Measurements from ENCODE around the gene LTBP1.
"Not testable (repeated sequence)": the region's sequence is repeated elsewhere in the genome, so short reads cannot be mapped to it uniquely, and the experiment has no call there.

Gene LTBP1

GRCh38 chr2:33051586-33052360 is 105.0 kb downstream of the LTBP1 start:
- DNase-seq: no peak

GRCh38 chr2:33052361-33052735 is 105.6 kb downstream of the LTBP1 start:
- no peak for DNase-seq

GRCh38 chr2:33052795-33053194 is 106.0 kb downstream of the LTBP1 start:
- DNase-seq: not testable (repeated sequence)

GRCh38 chr2:33056170-33056569 is 109.4 kb downstream of the LTBP1 start:
- DNase-seq: no peak

- DNase-seq: not testable (repeated sequence)
Measured at GRCh38 chr2:33057307-33058028, 110.7 kb downstream of the LTBP1 start.

DNA sequence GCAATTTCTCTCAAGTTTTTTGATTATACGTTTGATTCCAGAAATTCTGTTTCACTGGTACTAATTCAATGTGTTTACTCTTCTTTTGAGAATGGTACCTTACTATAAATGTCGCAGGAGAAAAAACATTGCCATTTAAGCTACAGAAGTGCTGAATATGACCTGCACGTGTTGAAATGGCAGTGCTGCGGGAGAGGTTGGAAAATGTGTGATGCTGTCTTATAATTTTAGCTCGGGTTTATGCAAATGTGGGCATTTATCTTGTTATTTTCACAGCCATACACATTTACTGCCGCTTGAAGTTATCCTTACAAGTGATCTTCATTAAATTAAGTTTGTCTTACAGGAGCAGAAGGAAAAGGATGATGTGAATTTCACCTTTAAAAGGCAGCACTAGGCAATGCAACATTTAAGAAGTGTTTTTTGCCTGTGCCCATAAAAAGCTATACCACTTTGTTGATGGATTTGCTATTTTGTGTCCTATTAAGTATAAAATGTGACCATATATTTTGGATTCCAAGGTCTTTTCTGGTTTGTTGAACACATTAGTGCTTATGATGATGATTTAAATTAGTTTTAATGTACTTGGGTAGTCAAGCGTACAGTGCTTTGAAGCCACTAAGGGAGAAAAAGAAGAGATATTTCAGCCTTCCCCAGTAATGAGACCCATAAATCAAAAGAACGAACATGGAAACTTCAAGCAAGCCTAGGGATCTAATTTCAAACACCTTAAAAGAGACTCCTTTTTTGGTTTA is 112.1 kb downstream of the LTBP1 start:
- no peak for DNase-seq

DNA sequence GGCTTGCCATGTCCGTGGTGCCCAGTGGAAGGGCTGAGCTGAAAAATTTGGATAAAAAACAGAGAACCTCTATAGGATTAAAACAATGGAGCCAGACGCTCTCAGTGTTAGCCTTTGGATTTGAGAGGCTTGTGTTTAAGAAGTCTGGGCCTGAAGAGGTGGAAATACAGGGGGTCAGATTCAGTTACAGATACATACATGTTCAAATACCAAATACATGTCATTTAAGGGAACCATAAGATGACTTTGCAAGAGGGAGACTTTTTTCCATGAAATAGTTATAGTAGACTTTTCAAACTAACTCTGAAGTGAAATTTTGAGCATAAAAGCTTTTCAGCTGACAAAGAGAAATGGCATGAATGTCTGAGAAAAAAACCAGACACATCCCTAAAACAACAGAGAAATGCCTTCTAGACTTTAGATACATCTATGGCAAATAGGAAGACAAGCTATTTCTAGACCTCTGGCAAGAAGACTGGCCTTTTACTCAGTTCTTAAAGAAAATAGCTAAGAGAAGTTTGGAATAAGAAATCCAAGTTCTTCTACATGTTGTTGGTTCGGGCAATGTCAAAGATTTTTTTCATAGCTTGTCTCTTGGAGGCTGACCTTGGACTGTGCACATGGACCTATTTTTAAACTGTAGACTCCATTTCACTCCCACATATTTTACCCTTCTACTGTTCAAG is 112.9 kb downstream of the LTBP1 start:
- DNase-seq: no peak

DNA sequence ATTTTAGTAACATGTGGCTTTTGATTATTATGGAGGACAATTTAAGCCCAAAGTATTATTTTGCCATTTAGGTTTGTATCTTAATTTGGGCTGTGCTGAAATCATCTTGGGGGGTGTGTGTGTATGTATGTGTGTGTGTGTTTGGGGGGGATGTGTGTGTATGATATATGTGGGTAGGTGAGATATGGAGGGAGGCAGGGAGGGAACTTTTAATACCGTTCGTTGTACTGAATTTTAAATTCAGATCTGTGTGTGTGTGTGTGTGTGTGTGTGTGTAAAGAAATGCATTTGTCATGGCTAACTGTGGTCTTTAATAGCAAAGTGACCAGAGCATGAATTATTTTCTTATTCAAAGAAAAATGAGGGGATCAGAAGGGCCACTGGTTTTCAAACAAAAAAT is 113.7 kb downstream of the LTBP1 start:
- DNase-seq: no peak

DNA sequence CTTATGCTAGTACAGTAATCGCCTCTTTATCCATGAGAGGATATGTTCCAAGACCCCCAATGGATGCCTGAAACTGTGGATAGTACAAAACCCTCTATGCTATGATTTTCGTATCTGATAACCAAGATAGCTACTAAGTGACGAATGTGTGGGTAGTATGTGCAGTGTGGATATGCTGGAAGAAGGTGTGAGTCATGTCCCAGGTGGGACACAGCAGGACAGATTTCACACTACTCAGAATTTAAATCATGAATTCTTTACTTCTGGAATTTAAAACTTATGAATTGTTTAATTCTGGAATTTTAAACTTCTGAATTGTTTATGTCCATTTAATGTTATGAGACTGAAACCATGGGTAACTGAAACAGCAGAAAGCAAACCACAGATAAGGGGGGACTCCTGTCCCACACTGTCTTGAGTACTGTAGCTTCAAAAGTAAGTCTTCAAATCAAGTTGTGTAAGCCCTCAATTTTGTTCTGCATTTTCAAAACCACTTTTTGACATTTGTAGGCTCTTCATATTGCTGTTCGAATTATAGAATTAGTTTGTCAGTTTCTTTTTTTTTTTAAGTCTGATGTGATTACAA is 116.0 kb downstream of the LTBP1 start:
- no peak for DNase-seq

DNA sequence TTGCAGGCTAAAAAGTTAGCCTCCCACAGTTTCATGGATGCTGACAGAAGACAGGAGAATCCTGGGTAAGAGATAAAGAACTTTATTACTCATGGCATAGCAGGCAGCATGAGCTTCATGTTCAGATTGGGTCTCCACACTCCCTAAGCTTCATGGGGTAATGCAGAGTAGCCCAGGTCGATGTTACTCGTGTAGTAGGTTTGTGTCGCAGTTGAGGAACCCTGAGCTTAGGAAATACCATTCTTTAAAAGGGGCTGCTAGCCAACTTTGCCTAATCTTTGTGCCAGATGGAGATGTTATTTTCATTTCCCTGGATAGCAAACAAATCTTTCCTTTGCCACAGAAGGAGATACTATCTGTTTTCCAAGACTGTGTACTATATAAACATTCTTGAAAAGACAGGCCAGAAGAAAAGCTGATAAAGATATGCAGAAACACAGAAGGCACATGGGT is 117.6 kb downstream of the LTBP1 start:
- DNase-seq: no peak

DNA sequence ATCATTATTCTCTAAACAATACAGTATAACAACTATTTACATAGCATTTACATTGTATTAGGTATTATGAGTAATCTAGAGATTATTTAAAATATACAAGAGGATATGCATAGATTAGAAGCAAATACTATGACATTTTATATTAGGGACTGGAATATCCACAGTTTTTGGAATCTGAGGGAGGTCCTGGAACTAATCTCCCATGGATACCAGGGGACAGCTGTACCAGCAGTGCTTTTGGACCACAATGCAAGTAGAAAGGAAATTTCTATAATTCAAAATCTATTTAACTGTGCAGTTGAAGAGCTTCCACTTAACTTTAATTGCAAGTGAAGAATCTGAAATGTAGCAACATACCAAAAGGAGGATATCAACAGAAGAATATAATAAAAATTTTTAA is 120.8 kb downstream of the LTBP1 start:
- no peak for DNase-seq

DNA sequence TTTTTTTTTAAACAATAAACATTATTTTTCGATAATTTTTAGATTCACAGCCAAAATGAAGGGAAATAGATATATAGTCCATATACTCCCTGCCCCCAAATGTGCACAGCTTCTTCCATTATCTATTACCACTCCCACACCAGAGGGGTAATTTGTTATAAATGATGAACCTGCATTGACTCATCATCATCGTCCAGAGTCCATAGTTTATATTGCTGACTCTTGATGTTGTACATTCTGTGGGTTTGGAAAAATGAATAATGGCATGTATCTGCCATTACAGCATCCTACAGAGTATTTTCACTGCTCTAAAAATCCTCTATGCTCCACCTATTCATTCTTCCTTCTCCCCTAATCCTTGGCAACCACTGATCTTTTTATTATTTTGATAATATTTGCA is 121.5 kb downstream of the LTBP1 start:
- DNase-seq: no peak

DNA sequence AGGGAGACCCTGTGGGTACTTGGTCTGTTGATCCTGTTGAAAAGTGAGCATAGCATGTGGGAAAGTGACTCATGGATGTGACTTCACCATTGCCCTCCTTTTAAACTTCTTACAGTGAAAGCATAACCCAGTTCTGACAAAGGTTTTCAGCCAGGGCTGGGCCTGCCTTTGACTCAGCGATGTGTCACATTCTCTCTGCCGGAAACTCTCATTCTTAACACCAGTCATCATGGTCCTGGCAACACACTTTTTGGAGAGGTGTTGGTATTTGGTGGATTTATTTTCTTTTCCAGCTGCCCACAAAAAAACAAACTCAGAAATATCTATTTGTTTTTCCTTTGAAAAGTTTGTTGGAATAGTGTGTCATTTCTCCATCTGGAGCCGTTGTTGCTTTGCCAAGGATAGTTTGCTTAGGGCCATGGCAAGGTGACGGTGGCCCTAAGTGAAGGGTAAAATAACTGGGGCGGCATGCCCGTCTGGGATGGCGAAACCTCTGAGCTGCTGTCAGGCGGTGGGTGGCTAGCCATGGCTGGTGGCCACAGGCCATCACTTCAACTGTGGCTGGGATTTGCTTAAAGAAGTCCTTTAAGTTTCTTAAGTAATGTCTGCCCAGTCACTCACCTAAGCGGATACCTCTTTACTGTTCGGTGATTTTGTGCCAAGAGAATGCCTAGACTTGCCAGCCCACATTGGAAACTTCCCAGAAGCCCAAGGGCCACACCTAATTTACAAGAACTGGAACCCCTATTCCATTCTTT is 123.3 kb downstream of the LTBP1 start:
- DNase-seq: no peak

GRCh38 chr2:33071591-33071990 is 124.8 kb downstream of the LTBP1 start:
- no peak for DNase-seq

GRCh38 chr2:33072614-33073013 is 125.9 kb downstream of the LTBP1 start:
- no peak for DNase-seq

DNA sequence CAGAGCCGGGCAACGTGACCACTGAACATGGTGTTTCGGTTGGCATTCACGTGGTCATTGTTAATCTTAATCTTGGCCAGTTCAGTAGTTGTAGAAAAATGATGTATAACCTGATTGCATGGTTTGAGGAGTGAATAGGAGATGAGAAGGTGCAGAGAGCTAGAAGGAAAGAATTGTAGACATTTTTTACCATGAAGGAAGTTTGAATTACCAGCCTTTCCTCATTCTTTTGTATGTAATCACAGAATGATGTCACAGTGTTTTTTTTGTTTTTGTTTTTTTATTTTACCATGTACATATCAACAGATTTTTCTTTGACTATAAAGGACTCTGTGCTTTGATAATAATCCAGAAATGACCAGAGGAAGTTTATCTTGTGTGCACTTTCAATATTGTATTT is 126.3 kb downstream of the LTBP1 start:
- no peak for DNase-seq

DNA sequence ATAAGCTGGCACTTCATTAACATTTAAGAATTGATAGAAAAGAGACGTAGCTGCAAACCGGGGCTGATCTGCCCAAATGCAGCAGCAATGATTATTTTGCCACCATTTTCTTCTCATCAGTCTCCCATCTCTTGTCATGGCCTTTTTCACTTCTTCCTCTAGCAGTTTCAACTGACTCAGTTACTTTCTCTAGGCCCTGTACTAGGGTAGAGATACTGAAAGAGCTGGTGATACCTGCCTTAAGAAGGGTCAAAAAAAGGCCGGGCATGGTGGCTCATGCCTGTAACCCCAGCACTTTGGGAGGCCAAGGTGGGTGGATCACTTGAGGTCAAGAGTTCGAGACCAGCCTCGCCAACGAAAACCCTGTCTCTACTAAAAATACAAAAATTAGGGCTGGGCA is 127.4 kb downstream of the LTBP1 start:
- no peak for DNase-seq

DNA sequence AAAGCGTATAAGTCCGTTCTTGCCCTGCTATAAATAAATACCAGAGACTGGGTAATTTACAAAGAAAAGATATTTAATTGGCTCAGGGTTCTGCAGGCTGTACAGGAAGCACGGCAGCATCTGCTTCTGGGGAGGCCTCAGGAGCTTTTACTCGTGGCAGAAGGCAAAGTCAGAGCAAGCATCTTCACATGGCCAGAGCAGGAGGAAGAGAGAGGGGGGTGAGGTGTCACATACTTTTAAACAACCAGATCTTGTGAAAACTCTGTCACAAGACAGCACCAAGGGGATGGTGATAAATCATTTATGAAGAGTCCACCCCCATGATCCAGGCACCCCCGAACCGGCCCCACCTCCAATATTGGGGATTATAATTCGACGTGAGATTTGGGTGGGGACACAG is 130.6 kb downstream of the LTBP1 start:
- DNase-seq: no peak

DNA sequence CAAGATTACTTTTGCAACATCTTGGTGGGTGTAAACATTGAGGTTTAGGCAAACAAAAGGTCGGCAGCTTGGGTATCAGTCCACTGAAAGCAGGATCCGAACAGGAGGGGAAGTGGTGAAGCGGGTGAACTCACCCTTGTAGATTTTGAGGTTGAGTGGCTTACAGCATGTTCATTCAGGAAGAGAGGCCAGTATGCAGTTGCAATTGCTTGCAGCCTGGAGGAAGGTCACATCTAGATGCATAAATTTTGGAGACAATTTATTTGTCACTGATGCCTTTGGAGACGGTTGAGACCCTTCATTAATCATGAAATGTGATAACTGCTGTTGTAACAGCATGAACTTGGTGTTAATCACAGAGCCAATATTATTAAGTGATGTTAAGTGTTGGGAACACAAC is 131.1 kb downstream of the LTBP1 start:
- DNase-seq: no peak

DNA sequence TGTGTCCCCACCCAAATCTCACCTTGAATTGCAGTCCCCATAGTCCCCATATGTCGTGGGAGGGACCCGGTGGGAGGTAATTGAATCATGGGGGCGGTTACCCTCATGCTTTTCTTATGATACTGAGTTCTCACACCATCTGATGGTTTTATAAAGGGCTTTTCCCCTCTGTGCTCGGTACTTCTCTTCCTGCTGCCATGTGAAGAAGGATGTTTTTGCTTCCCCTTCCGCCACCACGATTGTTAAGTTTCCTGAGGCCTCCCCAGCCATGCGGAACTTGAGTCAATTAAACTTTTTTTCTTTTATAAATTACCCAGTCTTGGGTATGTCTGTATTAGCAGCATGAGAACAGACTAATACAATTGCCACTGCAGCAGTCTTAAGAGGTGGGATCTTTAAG is 134.9 kb downstream of the LTBP1 start:
- no peak for DNase-seq

- no peak for DNase-seq
Measured at GRCh38 chr2:33083699-33084387, 137.1 kb downstream of the LTBP1 start.

Measured in NCI-H1436 (cell line).